Activated CD8-positive, alpha-beta memory T cell treated with anti-CD3 and anti-CD28 coated beads for 36 hours (primary cell): ENCODE data around the gene CEP85L. TPM values are rescaled to one million over a fixed set of nuclear protein-coding genes. Genes with fewer than 3 reads are reported as not detected.

ENCODE experiments used
- CTCF ChIA-PET: fragments of 350-600 bp; sonication (Branson Sonifier 250); formaldehyde crosslinking; loops from one replicate; lab custom pipeline; 2021; ENCODE audit warnings: antibody characterized with exemption; lab: Charles Lee
- POLR2A ChIA-PET: fragments of 350-600 bp; sonication (Branson Sonifier 250); formaldehyde crosslinking; loops from one replicate; lab custom pipeline; 2021; ENCODE audit warnings: antibody characterized with exemption; lab: Charles Lee
- total RNA-seq, 2 experiments: library from RNA; stranded (reverse); gene quantifications; one replicate each; pipeline ENCODE4 v1.2.3, GENCODE V29; 2021

CEP85L gene
- total RNA-seq, 2 experiments from 2014 or later: 30.2 to 30.4 TPM

DNA sequence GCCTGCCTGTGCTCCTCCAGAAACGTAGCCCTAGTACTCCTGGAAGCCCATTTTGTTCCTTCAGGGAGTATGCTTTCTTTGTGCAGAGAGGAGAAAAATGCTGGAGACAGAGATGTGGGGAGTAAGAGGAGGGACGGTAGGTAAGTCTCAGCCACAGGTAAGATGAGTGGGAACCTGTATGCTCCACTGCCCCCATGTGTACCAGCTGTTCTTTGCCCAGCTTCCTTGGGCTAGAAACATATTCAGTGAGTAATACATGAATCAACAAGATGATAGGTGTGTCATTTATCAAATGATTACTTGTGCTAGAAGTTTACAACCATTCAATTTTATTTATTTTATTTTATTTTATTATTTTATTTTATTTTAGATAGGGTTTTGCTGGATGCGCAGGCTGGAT is 13.6 kb upstream of the CEP85L start:
- CTCF ChIA-PET: interaction anchor here (1.0 to 2.2 kb wide), 2 partner anchors 25 to 44 kb away, joined by 3 to 7 read pairs; no protein-coding TSS in a partner anchor
- POLR2A ChIA-PET: interaction anchor here (0.9 to 1.0 kb wide), 2 partner anchors 13 to 15 kb away, joined by 3 to 13 read pairs; partner anchors contain the start of gene CEP85L

DNA sequence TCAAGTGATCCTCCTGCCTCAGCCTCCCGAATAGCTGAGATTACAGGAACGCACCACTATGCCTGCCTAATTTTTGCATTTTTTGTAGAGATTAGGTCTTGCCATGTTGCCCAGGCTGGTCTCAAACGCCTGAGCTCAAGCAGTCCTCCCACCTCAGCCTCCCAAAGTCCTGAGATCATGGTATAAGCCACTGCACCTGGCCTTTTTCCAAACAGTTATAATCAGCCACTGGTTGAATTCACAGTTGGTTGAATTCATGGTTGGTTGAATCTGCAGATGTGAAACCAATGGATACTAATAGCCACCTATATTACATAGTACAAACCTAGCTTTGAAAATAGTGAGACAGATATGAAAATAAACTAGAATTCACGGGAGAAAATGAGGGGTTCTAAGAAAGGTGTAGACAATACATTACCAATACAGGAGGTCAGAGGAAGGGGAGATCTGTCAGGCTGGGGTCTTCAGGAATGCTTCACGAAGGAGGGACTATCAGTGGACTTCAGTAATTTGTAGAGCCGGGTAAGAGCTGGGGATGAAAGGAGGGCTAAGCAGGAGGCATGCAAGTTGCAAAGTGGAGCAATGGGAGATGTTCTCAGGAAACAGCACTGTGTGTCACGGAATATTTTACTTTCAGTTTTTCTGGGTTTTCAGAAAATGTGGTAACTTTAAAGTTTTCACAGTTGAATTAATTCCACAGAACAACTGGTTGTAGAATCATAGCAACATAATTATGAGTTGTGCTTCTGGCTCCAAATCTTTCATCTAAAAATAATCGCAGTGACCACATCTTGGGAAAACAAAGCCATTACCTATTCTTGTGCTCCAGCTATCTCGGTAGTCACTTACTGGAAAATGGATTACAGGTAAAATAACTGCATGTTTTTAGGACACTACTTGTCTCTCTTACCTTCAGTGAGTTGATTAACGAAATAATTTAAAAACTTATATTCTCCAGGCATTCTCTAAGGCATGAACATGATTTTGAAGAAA is 12.9 kb upstream of the CEP85L start:
- CTCF ChIA-PET: interaction anchor here (0.6 to 2.2 kb wide), 3 partner anchors 25 to 201 kb away, joined by 3 to 7 read pairs (median 3); no protein-coding TSS in a partner anchor

DNA sequence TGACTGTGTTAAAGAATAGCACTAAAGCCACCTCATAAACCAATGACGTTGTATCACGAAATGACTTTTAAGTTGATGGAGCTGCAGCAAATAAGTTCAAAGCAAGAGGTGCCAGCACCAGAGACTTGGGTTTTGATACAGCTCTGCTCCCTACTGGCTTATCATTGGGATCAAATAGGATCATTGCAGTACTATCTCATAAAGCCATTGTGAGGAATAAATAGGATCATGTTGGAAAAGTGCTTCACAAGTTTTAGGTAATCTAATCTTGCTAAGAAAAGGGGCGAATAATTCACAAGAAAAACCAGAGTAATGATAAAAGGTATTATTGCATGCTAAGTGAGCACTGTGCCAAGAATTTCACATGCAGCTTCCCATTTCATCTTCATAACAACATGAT is 10.4 kb upstream of the CEP85L start:
- ChIA-PET CTCF (interaction anchor here (1.1 kb wide), 1 partner anchor 10 kb away, joined by 4 read pairs; no protein-coding TSS in a partner anchor), POLR2A (no interaction called here)

More for the DNA sequence above, 12.9 kb upstream of the CEP85L start:
- POLR2A ChIA-PET: interaction anchor here (0.7 to 1.0 kb wide), 3 partner anchors 13 to 45 kb away, joined by 3 to 13 read pairs (median 4); partner anchors contain the start of gene CEP85L

- ChIA-PET CTCF (no interaction called here), POLR2A (interaction anchor here (0.8 kb wide), 1 partner anchor 52 kb away, joined by 3 read pairs; no protein-coding TSS in a partner anchor)
These were observed 8.8 kb upstream of the CEP85L start for GRCh38 chr6:118660218-118660569.

DNA sequence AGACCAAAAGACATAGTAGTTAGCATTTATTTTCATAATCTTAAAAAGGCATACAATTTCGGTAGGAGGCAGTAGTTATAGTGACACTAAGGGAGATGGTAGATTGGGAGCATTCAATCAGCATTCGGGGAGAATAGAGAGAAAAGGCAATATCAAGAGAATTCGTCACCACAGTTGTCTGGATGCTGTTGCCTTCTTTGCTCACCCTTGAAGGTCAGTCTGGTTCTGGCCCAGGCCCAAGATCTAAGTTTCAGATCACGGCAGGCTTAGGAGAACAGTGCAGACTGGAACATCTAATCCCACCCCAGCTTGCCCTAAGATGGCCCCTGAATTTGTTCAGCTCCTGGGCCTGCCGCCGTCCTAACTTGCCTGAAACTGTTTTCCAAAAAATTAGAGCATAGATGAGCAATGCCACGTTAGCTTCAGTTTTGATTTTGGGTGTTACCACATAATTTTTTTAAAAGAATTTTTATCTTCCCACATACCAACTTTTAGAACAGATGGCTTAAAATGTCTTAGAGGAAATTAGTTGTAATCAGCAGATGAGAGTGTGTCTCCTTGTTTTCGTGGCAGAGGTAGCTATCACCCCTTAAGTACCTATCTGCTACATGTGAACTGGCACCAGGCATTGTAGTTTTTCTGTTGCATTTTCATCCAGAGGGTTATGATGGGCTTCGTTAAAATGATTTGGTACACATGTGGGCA is 8.3 kb upstream of the CEP85L start:
- POLR2A ChIA-PET: interaction anchor here (0.8 kb wide), 2 partner anchors 53 to 66 kb away, joined by 3 read pairs; no protein-coding TSS in a partner anchor
- CTCF ChIA-PET: no interaction called here

DNA sequence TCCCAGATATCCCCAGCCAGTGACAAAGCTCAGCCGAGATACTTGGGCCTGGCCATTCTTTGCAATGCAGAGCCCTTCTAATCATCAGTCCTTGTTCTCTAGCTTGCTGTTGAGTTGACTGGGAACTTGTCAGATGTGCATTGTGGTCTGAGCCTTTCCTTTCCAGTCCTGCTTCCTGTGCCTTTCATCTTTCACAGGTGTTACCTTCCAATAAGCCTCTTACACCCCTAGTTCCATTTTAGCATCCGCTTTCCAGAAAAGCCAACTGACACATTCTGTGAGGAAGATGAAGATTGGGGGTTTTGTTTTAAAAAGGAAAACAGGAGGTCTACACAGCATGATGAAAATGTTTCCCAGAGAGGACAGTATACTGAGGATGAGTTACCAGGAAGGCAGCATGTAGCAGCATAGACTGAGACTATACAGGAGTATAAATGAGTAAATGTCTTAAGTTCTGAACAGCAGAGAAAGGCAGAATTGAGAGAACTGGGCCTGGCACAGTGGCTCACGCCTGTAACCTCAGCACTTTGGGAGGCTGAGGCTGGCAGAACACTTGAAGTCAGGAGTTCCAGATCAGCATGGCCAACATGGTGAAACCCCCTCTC is 5.6 kb upstream of the CEP85L start:
- CTCF ChIA-PET: interaction anchor here (0.6 kb wide), 1 partner anchor 41 kb away, joined by 3 read pairs; no protein-coding TSS in a partner anchor
- POLR2A ChIA-PET: interaction anchor here (0.6 kb wide), 1 partner anchor 1173 kb away, joined by 3 read pairs; no protein-coding TSS in a partner anchor

- ChIA-PET CTCF (interaction anchor here (1.0 to 1.6 kb wide), 2 partner anchors 35 to 148 kb away, joined by 4 to 5 read pairs; no protein-coding TSS in a partner anchor), POLR2A (interaction anchor here (0.5 to 2.0 kb wide), 4 partner anchors 9 to 57 kb away, joined by 3 to 22 read pairs (median 5); no protein-coding TSS in a partner anchor)
These were observed 742 bp upstream of the CEP85L start for GRCh38 chr6:118652051-118652615.

- POLR2A ChIA-PET: interaction anchor here (0.6 to 2.0 kb wide), 4 partner anchors 12 to 158 kb away, joined by 4 to 22 read pairs (median 4); no protein-coding TSS in a partner anchor
These were observed 659 bp downstream of the CEP85L start for GRCh38 chr6:118650582-118651281.

DNA sequence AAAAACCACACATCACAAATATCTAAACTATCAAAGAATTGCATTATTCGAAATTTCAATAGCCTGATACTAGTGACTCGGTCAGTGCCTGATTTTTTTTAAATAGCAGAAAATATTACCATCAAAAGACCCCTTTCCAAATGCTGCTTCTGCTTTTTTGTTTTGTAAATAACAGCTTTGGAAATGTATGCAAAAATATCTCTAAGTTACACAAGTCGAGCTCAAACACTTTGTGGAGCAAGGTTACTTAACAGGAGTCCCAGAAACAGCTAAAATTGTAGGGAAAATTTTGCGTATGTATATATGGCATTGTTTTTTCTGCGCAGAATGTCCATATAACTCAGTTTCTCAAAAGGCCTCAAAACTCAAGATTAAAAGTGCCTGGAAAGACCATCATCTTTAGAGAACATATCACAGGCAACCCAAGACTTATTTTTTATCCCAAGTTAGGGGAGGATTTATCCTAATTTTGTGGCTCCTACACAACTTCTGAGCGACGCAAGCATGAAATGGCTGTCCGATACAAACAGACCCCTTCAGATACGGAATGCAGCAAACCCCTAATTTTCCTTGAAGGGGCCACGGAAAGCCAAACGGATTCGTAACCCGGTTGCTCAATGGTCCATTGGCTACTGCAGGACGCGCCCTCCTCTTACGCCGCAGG is 1.3 kb downstream of the CEP85L start:
- ChIA-PET CTCF (interaction anchor here (1.1 to 1.6 kb wide), 3 partner anchors 35 to 150 kb away, joined by 3 to 5 read pairs (median 3); no protein-coding TSS in a partner anchor), POLR2A (interaction anchor here (1.1 to 2.0 kb wide), 2 partner anchors 60 kb away, joined by 3 to 22 read pairs; no protein-coding TSS in a partner anchor)

More at GRCh38 chr6:118650582-118651281, 659 bp downstream of the CEP85L start:
- CTCF ChIA-PET: interaction anchor here (0.7 to 1.6 kb wide), 6 partner anchors 14 to 150 kb away, joined by 3 to 5 read pairs (median 3); no protein-coding TSS in a partner anchor

DNA sequence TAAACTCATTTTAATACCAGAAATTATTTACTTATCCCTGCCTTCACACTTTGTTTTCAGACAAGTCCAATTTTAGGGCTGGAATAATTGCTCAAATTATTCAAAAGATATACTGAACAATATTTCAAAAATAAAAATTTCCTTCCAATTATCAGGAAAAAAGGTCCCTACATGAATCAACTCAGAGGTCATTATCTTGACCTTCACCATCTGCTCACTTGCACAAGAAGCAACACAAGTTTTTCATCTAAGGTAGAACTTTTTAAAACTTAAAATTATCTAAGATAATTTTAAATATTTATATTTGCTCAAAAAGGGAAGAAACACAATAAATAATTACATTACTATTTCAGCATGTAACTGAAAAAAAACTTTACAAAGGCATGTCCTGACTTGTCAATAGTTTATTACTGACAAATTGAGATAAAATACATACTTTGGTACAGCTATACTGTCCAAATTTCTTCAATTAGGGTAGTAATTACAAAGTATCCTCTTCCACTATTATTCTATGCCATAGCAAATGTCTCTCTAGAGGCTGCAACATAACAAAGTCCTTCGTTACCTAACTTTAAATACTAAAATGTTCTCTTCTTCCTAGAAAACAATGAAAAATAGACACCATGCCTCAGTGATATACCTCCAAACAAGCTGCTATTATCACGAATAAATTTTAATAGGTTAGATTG is 2.4 kb downstream of the CEP85L start:
- ChIA-PET CTCF (interaction anchor here (1.1 kb wide), 1 partner anchor 34 kb away, joined by 3 read pairs; no protein-coding TSS in a partner anchor), POLR2A (interaction anchor here (1.1 kb wide), 1 partner anchor 61 kb away, joined by 3 read pairs; no protein-coding TSS in a partner anchor)

- CTCF ChIA-PET: no interaction called here
- POLR2A ChIA-PET: no interaction called here
These were observed 4.4 kb downstream of the CEP85L start for GRCh38 chr6:118646977-118647376.

GRCh38 chr6:118645395-118645794 is 6.0 kb downstream of the CEP85L start:
- ChIA-PET POLR2A (no interaction called here), CTCF (no interaction called here)

DNA sequence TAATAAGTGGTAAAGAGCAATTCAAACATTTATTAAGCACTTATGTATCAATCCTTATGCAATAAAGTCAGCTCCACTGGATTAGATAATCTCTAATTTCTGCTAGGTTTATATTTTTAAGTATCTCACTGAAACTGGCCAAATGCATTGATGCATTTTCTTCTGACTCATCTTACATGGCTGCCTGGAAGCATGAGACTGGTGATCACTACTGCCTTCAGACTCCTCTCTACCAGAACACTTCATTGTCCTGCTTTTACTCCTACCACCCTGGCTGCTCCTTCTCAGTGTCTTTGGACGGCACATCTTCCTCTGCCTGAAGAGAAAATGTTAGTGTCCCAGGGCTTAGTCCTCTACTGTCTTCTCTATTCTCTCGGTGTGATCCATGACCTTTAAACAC is 7.4 kb downstream of the CEP85L start:
- ChIA-PET CTCF (no interaction called here), POLR2A (no interaction called here)

GRCh38 chr6:118641042-118641441 is 10.3 kb downstream of the CEP85L start:
- POLR2A ChIA-PET: no interaction called here

DNA sequence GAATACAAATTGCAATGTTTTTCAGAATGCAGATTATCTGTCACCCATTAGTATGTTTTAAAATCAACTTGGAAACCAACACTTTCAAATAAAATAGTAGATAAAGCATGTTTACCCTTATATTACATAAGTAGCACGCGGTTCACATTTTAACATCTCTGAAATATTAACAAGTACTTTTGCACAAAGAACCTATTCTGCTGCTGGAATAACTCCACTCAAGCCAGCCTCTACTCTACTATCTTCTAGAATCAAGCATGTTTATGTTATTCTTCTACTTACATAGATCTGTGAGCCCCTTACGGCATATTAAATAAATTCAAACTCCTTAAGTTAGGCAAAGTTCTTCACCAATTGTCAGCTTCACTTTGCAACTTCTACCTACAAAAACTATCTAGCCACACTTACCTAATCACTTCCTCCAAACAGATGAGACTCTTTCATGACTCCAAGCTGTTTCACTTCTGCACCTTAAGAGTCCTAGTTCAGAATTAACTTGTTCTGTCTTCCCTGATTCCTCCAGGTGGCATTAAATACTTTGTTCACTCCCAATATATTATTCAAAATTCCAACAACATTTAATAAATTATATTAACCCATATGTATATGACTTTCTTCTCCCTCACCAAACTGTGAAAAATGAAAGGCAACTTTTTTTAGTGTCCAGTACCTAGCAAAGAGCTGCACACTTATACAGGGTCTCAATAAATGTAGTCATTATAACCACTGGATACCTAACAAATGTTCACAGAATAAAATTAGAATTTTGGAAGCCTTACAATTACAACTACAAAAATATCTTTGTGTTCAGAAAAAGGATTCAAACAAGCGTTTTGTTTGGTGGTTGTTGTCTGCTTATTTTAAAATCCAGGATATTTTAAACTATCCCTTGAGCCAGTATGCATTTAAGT is 12.1 kb downstream of the CEP85L start:
- ChIA-PET CTCF (no interaction called here), POLR2A (interaction anchor here (1.5 kb wide), 1 partner anchor 12 kb away, joined by 4 read pairs; the partner anchor contains the start of gene CEP85L)

More at GRCh38 chr6:118641042-118641441, 10.3 kb downstream of the CEP85L start:
- CTCF ChIA-PET: no interaction called here
